Muscle layer of duodenum (tissue), 2 donors: ENCODE measurements around the gene TRIM5.
"Not testable (repeated sequence)": the region's sequence is repeated elsewhere in the genome, so short reads cannot be mapped to it uniquely, and the experiment has no call there.

Experiments used
- H3K27ac ChIP-seq: one replicate; pipeline ENCODE4 v1.7.0; 2013; ENCODE audit warnings: mild to moderate bottlenecking, low read length
- H3K27me3 ChIP-seq: one replicate; pipeline ENCODE4 v1.7.0; 2013; ENCODE audit warnings: low read depth, mild to moderate bottlenecking, control low read depth, low read length
- H3K36me3 ChIP-seq, 2 donors: one replicate each; pipeline ENCODE4 v1.7.0; 2013; ENCODE audit warnings: low read length in 2 of 2, control low read depth in 1 of 2, mild to moderate bottlenecking in 1 of 2; ENCODE audit not compliant: insufficient read depth in 2 of 2, control insufficient read depth in 1 of 2
- H3K4me1 ChIP-seq, 2 donors: one replicate each; pipeline ENCODE4 v1.7.0; 2013; ENCODE audit warnings: low read length in 2 of 2, mild to moderate bottlenecking in 2 of 2, control low read depth in 1 of 2, moderate library complexity in 1 of 2; ENCODE audit not compliant: insufficient read depth in 2 of 2, control insufficient read depth in 1 of 2
- H3K4me3 ChIP-seq, 2 donors: one replicate each; pipeline ENCODE4 v1.7.0; 2013; ENCODE audit warnings: low read length in 2 of 2, low read depth in 1 of 2, mild to moderate bottlenecking in 1 of 2
- H3K9me3 ChIP-seq, 2 donors: one replicate each; pipeline ENCODE4 v1.7.0; 2013; ENCODE audit warnings: low read length in 2 of 2, control low read depth in 1 of 2, mild to moderate bottlenecking in 1 of 2; ENCODE audit not compliant: control insufficient read depth in 1 of 2
- donor health status: healthy.

The TRIM5 gene

GRCh38 chr11:5701055-5701577, 16.2 kb upstream of the TRIM5 start:
- Histone ChIP-seq H3K4me1 (no peaks in the 10 kb centered on the region), H3K27me3 (no peaks in the 10 kb centered on the region), H3K27ac (no peak overlapping the region), H3K4me3 (no peak overlapping the region), H3K36me3 (peaks cover 27 to 33% of the 10 kb centered on the region in 2 donors), H3K9me3 (no peaks in the 10 kb centered on the region)

- no peak overlapping the region for H3K4me3 ChIP-seq
- no peak overlapping the region for H3K27ac ChIP-seq
- H3K36me3 ChIP-seq, result peaks cover 27 to 34% of the 10 kb centered on the region in 2 donors
- no peaks in the 10 kb centered on the region for H3K27me3 ChIP-seq
- no peaks in the 10 kb centered on the region for H3K4me1 ChIP-seq
- H3K9me3 ChIP-seq, result no peaks in the 10 kb centered on the region
Measured at GRCh38 chr11:5700421-5701054, 15.7 kb upstream of the TRIM5 start.

GRCh38 chr11:5698281-5698680, 13.4 kb upstream of the TRIM5 start:
- Histone ChIP-seq H3K4me3 (no peak overlapping the region), H3K27ac (no peak overlapping the region), H3K27me3 (no peaks in the 10 kb centered on the region), H3K9me3 (no peaks in the 10 kb centered on the region), H3K4me1 (peaks cover 0 to 4% of the 10 kb centered on the region in 2 donors), H3K36me3 (peaks cover 24 to 34% of the 10 kb centered on the region in 2 donors)

GRCh38 chr11:5696210-5696609, 11.3 kb upstream of the TRIM5 start:
- Histone ChIP-seq H3K36me3 (peaks cover 20 to 32% of the 10 kb centered on the region in 2 donors), H3K27ac (no peak overlapping the region), H3K9me3 (no peaks in the 10 kb centered on the region), H3K4me3 (no peak overlapping the region), H3K4me1 (peaks cover 0 to 4% of the 10 kb centered on the region in 2 donors), H3K27me3 (no peaks in the 10 kb centered on the region)

- H3K27me3 ChIP-seq, result no peaks in the 10 kb centered on the region
- H3K4me3 ChIP-seq, result no peak overlapping the region
- H3K9me3 ChIP-seq, result no peaks in the 10 kb centered on the region
- peaks cover 20 to 28% of the 10 kb centered on the region in 2 donors for H3K36me3 ChIP-seq
- H3K27ac ChIP-seq, result no peak overlapping the region
- peaks cover 0 to 4% of the 10 kb centered on the region in 2 donors for H3K4me1 ChIP-seq
Measured at GRCh38 chr11:5695580-5695979, 10.7 kb upstream of the TRIM5 start.

- H3K27ac ChIP-seq, result no peak overlapping the region
- H3K27me3 ChIP-seq, result no peaks in the 10 kb centered on the region
- peaks cover 20 to 28% of the 10 kb centered on the region in 2 donors for H3K36me3 ChIP-seq
- H3K4me3 ChIP-seq, result no peak overlapping the region
- H3K9me3 ChIP-seq, result no peaks in the 10 kb centered on the region
- peaks cover 0 to 4% of the 10 kb centered on the region in 2 donors for H3K4me1 ChIP-seq
Measured at GRCh38 chr11:5694642-5695041, 9.8 kb upstream of the TRIM5 start.

- peaks cover 0 to 12% of the 10 kb centered on the region in 2 donors for H3K4me1 ChIP-seq
- H3K27ac ChIP-seq, result no peak overlapping the region
- H3K36me3 ChIP-seq, result peaks cover 3 to 12% of the 10 kb centered on the region in 2 donors
- no peaks in the 10 kb centered on the region for H3K27me3 ChIP-seq
- H3K4me3 ChIP-seq, result peak overlapping the region; percentile 68 to 91
- H3K9me3 ChIP-seq, result no peaks in the 10 kb centered on the region
Measured at GRCh38 chr11:5691964-5692361, 7.1 kb upstream of the TRIM5 start.

GRCh38 chr11:5691238-5691963, 6.5 kb upstream of the TRIM5 start:
- peaks cover 0 to 12% of the 10 kb centered on the region in 2 donors for H3K4me1 ChIP-seq
- H3K36me3 ChIP-seq, H3K27me3 ChIP-seq, H3K9me3 ChIP-seq: not testable (repeated sequence)
- H3K4me3 ChIP-seq, result peak overlapping the region; percentile 68 to 91
- peak overlapping the region; percentile 98 for H3K27ac ChIP-seq

- H3K36me3 ChIP-seq, result no peaks in the 10 kb centered on the region
- H3K4me3 ChIP-seq, result peak overlapping the region; percentile 68 to 91
- no peaks in the 10 kb centered on the region for H3K27me3 ChIP-seq
- H3K4me1 ChIP-seq, result peaks cover 0 to 12% of the 10 kb centered on the region in 2 donors
- peak overlapping the region; percentile 98 for H3K27ac ChIP-seq
- no peaks in the 10 kb centered on the region for H3K9me3 ChIP-seq
Measured at GRCh38 chr11:5690736-5691135, 5.9 kb upstream of the TRIM5 start.

- peak overlapping the region; percentile 98 for H3K27ac ChIP-seq
- H3K27me3 ChIP-seq, result no peaks in the 10 kb centered on the region
- peaks cover 0 to 13% of the 10 kb centered on the region in 2 donors for H3K4me1 ChIP-seq
- H3K4me3 ChIP-seq, result peak overlapping the region; percentile 68 to 91
- H3K9me3 ChIP-seq, result no peaks in the 10 kb centered on the region
- H3K36me3 ChIP-seq, result no peaks in the 10 kb centered on the region
Measured at GRCh38 chr11:5690216-5690615, 5.3 kb upstream of the TRIM5 start.

GRCh38 chr11:5689551-5689983, 4.7 kb upstream of the TRIM5 start, which contains the start of gene TRIM22:
Gene TRIM22 (plus strand): TSS chr11:5689790. CDS start chr11:5696233, 6,443 bp downstream.
- H3K4me1 ChIP-seq, result peaks cover 0 to 12% of the 10 kb centered on the region in 2 donors
- H3K4me3 ChIP-seq, result peak within 1 kb of the TSS; percentile 68 to 91

More at GRCh38 chr11:5689551-5689983, 4.7 kb upstream of the TRIM5 start, which contains the start of gene TRIM22:
- Histone ChIP-seq H3K27ac (peak within 1 kb of the TSS; percentile 98), H3K9me3 (no peaks in the 10 kb centered on the region), H3K36me3 (no peaks in the 10 kb centered on the region), H3K27me3 (no peaks in the 10 kb centered on the region)
